Astrocyte (in vitro differentiated cells and primary cell): ENCODE results near the gene SIGLEC6.

ENCODE experiments used
- CTCF ChIP-seq: IDR thresholded peaks from 2 replicates; pipeline ENCODE4 v1.5.1; 2011; ENCODE audit warnings: low read depth, mild to moderate bottlenecking, inconsistent platforms, low read length, moderate library complexity; ENCODE audit not compliant: insufficient read depth
- EZH2 ChIP-seq: IDR thresholded peaks from 2 replicates; pipeline ENCODE4 v1.6.1; 2012; ENCODE audit warnings: mild to moderate bottlenecking, low read length, inconsistent platforms; ENCODE audit not compliant: insufficient read depth

DNA sequence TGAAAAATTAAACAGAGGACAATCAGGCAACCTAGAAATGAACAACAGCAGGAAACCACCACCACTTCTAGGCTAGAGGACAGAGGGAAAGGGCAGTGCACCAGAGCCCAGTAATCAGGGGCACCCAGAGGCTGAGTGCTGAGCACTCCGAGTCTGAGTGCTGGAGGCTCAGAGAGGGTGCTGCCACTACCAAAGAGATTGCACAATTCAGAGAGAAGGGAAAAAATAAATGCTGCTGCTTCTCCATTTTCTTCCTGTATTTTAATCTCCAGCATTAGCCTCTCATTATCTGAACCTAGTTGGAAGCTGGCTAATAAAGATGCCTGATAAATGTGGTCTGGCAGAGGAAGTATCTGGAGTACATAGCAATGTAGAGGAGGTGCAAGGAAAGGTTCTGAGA, 27.8 kb upstream of the SIGLEC6 start:
- TF ChIP-seq CTCF: no peak
- no peak for TF ChIP-seq EZH2
